Lower leg skin (tissue), 3 donors: ENCODE results near the gene FAM120A.

ENCODE experiments used
- POLR2A ChIP-seq, 2 donors: fragments of 450-650 bp; IDR thresholded peaks; one replicate each; pipeline ENCODE4 v1.6.1; 2016 to 2017; ENCODE audit warnings: antibody characterized with exemption in 2 of 2, mild to moderate bottlenecking in 1 of 2, moderate library complexity in 1 of 2
- TF ChIP-seq, protein P1 (sequence below), 3 donors: fragments of 450-650 bp; IDR thresholded peaks; one replicate each; pipeline ENCODE4 v1.5.1; 2016; ENCODE audit warnings: antibody characterized with exemption in 3 of 3, mild to moderate bottlenecking in 3 of 3, moderate library complexity in 2 of 3

GRCh38 chr9:93507768-93508167 is 56.3 kb downstream of the FAM120A start:
- TF ChIP-seq, protein P1, sequence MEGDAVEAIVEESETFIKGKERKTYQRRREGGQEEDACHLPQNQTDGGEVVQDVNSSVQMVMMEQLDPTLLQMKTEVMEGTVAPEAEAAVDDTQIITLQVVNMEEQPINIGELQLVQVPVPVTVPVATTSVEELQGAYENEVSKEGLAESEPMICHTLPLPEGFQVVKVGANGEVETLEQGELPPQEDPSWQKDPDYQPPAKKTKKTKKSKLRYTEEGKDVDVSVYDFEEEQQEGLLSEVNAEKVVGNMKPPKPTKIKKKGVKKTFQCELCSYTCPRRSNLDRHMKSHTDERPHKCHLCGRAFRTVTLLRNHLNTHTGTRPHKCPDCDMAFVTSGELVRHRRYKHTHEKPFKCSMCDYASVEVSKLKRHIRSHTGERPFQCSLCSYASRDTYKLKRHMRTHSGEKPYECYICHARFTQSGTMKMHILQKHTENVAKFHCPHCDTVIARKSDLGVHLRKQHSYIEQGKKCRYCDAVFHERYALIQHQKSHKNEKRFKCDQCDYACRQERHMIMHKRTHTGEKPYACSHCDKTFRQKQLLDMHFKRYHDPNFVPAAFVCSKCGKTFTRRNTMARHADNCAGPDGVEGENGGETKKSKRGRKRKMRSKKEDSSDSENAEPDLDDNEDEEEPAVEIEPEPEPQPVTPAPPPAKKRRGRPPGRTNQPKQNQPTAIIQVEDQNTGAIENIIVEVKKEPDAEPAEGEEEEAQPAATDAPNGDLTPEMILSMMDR (IDR thresholded peaks at IDR 0.05), result no peak
- TF ChIP-seq POLR2A (IDR thresholded peaks at IDR 0.05), result no peak
